Suppressor macrophage treated with lipopolysaccharide for 1 hour (primary cell): ENCODE data around the gene IFITM10.

Experiments
- DNase-seq, 3 donors: peaks; one replicate each; pipeline ENCODE4 v3.0.0-alpha.2; 2020 to 2022

The IFITM10 gene

GRCh38 chr11:1750840-1751530 is 590 bp upstream of the IFITM10 start:
- peak in 1 of 3 donors; percentile 48 for DNase-seq

GRCh38 chr11:1749395-1750351 is 722 bp downstream of the IFITM10 start:
- peak; percentile 58 to 67 (median 67) for DNase-seq

- peak; percentile 54 to 78 (median 70) for DNase-seq
Observed at GRCh38 chr11:1748636-1749394, 1.6 kb downstream of the IFITM10 start.

- DNase-seq: no peak
Observed at GRCh38 chr11:1747753-1748635, 2.4 kb downstream of the IFITM10 start.

- no peak for DNase-seq
Observed at GRCh38 chr11:1746956-1747752, 3.2 kb downstream of the IFITM10 start.

GRCh38 chr11:1746511-1746931 is 3.9 kb downstream of the IFITM10 start:
- DNase-seq: peak; percentile 68 to 72 (median 69)

GRCh38 chr11:1745701-1746320 is 4.6 kb downstream of the IFITM10 start:
- no peak for DNase-seq

- no peak for DNase-seq
Observed at GRCh38 chr11:1744891-1745700, 5.3 kb downstream of the IFITM10 start.

- DNase-seq: no peak
Observed at GRCh38 chr11:1744137-1744886, 6.1 kb downstream of the IFITM10 start.

- no peak for DNase-seq
Observed at GRCh38 chr11:1743585-1744136, 6.7 kb downstream of the IFITM10 start.

- DNase-seq: no peak
Observed at GRCh38 chr11:1742869-1743584, 7.4 kb downstream of the IFITM10 start.

- DNase-seq: peak in 1 of 3 donors; percentile 17
Observed at GRCh38 chr11:1742371-1742770, 8.0 kb downstream of the IFITM10 start.

GRCh38 chr11:1741741-1742140 is 8.7 kb downstream of the IFITM10 start:
- no peak for DNase-seq

GRCh38 chr11:1740786-1741530 is 9.4 kb downstream of the IFITM10 start:
- DNase-seq: no peak

- no peak for DNase-seq
Observed at GRCh38 chr11:1739576-1739975, 10.8 kb downstream of the IFITM10 start.

- no peak for DNase-seq
Observed at GRCh38 chr11:1738380-1738779, 12.0 kb downstream of the IFITM10 start.

GRCh38 chr11:1737080-1737757 is 13.2 kb downstream of the IFITM10 start:
- DNase-seq: no peak
